Lower lobe of right lung (tissue), 2 donors: Measurements from ENCODE around the gene GRIK4. TPM values are rescaled to one million over a fixed set of nuclear protein-coding genes. Genes with fewer than 3 reads are reported as not detected.

Experiments used
- ATAC-seq, 2 donors: fragments of 200-7000 bp; cut with Tn5 transposase; one replicate each; pipeline ENCODE4 v1.9.1; 2020 to 2022; ENCODE audit warnings: mild to moderate bottlenecking in 2 of 2, moderate library complexity in 2 of 2
- DNase-seq: peaks from one replicate; pipeline ENCODE4 v3.0.0-alpha.2; 2020
- H3K27ac ChIP-seq: fragments of 200-600 bp; one replicate; pipeline ENCODE4 v1.8.0; 2022
- H3K27me3 ChIP-seq: fragments of 200-600 bp; one replicate; pipeline ENCODE4 v1.8.0; 2022; ENCODE audit warnings: low read depth
- H3K36me3 ChIP-seq: fragments of 200-600 bp; one replicate; pipeline ENCODE4 v1.8.0; 2022; ENCODE audit warnings: mild to moderate bottlenecking
- H3K4me1 ChIP-seq: fragments of 200-600 bp; one replicate; pipeline ENCODE4 v1.8.0; 2022
- H3K4me3 ChIP-seq: fragments of 200-600 bp; one replicate; pipeline ENCODE4 v1.8.0; 2022; ENCODE audit warnings: mild to moderate bottlenecking
- H3K9me3 ChIP-seq: fragments of 200-600 bp; one replicate; pipeline ENCODE4 v1.8.0; 2022
- intact Hi-C: fragments of 100-400 bp; cut with DNase I; formaldehyde crosslinking; loops from one replicate; pipeline ENCODE4 v1.11.0; 2022
- total RNA-seq: library from RNA; stranded (reverse); fragmentation: NEBNext Ultra II Directional; extraction: Animal tissue kit (Norgen Biotek cat#: 25700); gene quantifications from one replicate; pipeline ENCODE4 v1.2.1, GENCODE V29; 2021
- TF ChIP-seq, protein P1 (sequence below): fragments of 200-600 bp; IDR thresholded peaks from one replicate; pipeline ENCODE4 v1.8.0; 2022; ENCODE audit warnings: antibody characterized with exemption, mild to moderate bottlenecking
- donor health status: DM: no; HTN: yes; CAD: no; lungs with severe emphysema.

GRIK4 gene
- total RNA-seq, 1 donor from 2014 or later, result 2.2 TPM

DNA sequence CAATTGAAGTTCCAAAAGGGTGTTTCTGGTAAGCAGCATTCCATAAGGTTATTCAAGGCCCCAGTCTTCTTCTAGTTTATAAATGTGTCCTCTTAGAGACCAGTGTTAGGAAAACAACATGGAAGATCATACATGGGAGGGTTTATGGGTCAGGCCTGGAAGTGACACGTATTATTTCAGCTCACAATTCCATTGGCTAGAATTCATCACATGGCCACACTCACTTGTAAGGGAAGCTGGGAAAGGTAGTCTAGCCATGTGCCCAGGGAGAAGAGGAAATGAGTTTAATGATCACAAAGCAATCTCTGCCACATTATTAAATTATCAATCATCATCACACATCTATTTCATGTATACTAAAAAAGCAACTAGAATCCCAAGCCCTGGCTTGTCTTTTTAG lies 330.6 kb downstream of the GRIK4 start:
- Histone ChIP-seq H3K36me3 (no peaks in the 10 kb centered on the region), H3K27ac (no peak overlapping the region), H3K4me1 (no peaks in the 10 kb centered on the region), H3K4me3 (no peak overlapping the region), H3K9me3 (no peaks in the 10 kb centered on the region), H3K27me3 (no peaks in the 10 kb centered on the region)
- no peak for ATAC-seq
- TF ChIP-seq, protein P1, sequence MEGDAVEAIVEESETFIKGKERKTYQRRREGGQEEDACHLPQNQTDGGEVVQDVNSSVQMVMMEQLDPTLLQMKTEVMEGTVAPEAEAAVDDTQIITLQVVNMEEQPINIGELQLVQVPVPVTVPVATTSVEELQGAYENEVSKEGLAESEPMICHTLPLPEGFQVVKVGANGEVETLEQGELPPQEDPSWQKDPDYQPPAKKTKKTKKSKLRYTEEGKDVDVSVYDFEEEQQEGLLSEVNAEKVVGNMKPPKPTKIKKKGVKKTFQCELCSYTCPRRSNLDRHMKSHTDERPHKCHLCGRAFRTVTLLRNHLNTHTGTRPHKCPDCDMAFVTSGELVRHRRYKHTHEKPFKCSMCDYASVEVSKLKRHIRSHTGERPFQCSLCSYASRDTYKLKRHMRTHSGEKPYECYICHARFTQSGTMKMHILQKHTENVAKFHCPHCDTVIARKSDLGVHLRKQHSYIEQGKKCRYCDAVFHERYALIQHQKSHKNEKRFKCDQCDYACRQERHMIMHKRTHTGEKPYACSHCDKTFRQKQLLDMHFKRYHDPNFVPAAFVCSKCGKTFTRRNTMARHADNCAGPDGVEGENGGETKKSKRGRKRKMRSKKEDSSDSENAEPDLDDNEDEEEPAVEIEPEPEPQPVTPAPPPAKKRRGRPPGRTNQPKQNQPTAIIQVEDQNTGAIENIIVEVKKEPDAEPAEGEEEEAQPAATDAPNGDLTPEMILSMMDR, result no peak
- DNase-seq, result no peak
- intact Hi-C loops, result no loop called here

DNA sequence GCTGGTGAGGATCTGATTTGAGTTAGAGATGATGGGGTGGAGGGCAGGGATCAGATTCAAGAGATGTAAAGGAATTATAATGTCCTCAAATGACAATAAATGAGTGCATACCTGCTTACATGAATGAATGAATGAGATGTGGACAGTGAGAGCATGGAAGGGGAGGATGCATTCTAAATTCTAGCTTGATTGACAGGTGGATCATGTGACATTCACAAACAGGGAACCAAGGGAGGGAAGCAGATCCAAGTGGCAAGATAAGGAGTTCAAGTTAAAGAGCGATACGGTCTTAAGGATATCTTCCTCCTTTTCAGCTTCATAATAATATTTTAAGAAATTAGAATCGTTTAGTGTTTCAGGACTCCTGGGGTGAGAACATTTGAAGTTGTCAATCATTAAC lies 341.9 kb downstream of the GRIK4 start:
- no peaks in the 10 kb centered on the region for H3K4me1 ChIP-seq
- no peak for ATAC-seq
- intact Hi-C loops, result no loop called here

DNA sequence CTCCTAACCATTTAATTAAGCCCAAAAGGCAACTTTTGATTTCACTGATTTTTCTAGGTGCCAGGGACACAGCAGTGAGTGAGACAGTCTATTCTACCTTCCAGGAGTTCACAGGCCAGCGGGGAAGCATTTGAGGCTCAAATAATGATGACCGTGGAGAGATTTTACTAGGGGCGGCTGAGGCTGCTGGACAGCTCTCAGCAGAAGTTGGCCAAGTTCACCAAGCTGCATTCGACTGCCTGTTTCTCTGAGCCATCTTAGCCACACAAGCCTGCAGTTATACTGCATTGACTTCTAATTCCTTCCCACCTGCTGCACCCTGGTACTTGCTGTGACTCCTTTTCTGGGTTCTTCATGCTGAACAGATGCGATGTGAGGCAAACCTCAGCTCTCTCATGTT lies 343.4 kb downstream of the GRIK4 start:
- TF ChIP-seq, protein P1, result no peak
- Histone ChIP-seq H3K27ac (no peak overlapping the region), H3K27me3 (no peaks in the 10 kb centered on the region), H3K4me3 (no peak overlapping the region), H3K4me1 (no peaks in the 10 kb centered on the region), H3K9me3 (no peaks in the 10 kb centered on the region), H3K36me3 (no peaks in the 10 kb centered on the region)
- DNase-seq, result no peak
- ATAC-seq, result no peak
- intact Hi-C loops, result no loop called here

More for the DNA sequence above, 341.9 kb downstream of the GRIK4 start:
- H3K9me3 ChIP-seq, result no peaks in the 10 kb centered on the region
- H3K4me3 ChIP-seq, result no peak overlapping the region
- no peaks in the 10 kb centered on the region for H3K27me3 ChIP-seq
- DNase-seq, result no peak
- H3K27ac ChIP-seq, result no peak overlapping the region
- TF ChIP-seq, protein P1, result no peak
- no peaks in the 10 kb centered on the region for H3K36me3 ChIP-seq

DNA sequence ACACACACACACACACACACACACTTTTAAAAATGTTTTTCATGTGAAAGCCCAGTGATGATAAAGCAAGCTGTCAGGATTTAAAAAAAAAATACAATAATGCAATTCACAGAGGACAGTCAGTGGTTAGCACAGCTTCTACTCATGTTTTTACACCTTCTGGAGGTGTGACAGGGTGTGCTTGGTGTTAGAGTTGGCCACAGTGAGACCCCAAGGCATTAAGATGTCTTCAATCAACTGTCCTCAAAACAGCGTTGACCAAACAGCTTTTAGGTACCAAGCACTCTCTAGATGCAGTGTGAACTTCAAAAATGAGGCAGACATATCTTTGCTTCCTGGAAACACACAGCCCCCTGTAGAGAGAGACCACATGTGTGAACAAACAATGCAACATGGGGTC lies 346.0 kb downstream of the GRIK4 start:
- Histone ChIP-seq H3K36me3 (no peaks in the 10 kb centered on the region), H3K27ac (no peak overlapping the region), H3K27me3 (no peaks in the 10 kb centered on the region), H3K4me3 (no peak overlapping the region), H3K9me3 (no peaks in the 10 kb centered on the region), H3K4me1 (no peaks in the 10 kb centered on the region)
- no peak for ATAC-seq
- intact Hi-C loops, result no loop called here
- no peak for DNase-seq
- TF ChIP-seq, protein P1, result no peak

DNA sequence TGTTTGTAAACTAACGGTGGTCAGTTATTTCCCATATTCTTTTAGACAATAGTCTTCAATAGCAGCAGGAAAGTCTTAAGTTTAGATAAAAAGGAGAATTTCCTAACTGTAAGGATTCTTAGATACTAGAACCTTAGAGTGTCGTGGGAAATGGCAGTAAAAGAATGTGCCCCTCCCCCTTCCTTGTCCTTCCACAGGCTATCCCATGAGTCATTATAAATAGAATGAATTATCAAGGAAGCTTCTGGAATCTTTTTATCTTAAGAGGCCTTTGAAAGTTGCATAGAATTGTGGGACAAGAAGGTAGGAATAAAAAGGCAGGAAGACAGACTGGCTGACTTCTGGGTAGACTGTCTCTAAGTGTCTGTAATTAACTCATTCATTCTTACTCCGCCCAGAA lies 347.2 kb downstream of the GRIK4 start:
- Histone ChIP-seq H3K4me3 (no peak overlapping the region), H3K4me1 (no peaks in the 10 kb centered on the region), H3K9me3 (no peaks in the 10 kb centered on the region), H3K36me3 (no peaks in the 10 kb centered on the region), H3K27me3 (no peaks in the 10 kb centered on the region), H3K27ac (no peak overlapping the region)
- TF ChIP-seq, protein P1, result no peak
- DNase-seq (no peak), ATAC-seq (no peak)
- intact Hi-C loops, result no loop called here
